C4-2B (cell line): ENCODE results near the gene CDHR3.

Experiments used
- CTCF ChIP-seq: fragments of 450-650 bp; conservative IDR thresholded peaks from 2 replicates; pipeline ENCODE4 v1.5.1; 2017; ENCODE audit warnings: mild to moderate bottlenecking
- ZFX ChIP-seq: fragments of 450-650 bp; IDR thresholded peaks from 2 replicates; pipeline ENCODE4 v1.6.1; 2017

- TF ChIP-seq CTCF, result no peak
- TF ChIP-seq ZFX, result no peak
Measured at GRCh38 chr7:106070567-106071254, 107.6 kb downstream of the CDHR3 start.
